Suprapubic skin (tissue), 4 donors: ENCODE results near the gene TMEM54. TPM values are rescaled to one million over a fixed set of nuclear protein-coding genes. Genes with fewer than 3 reads are reported as not detected.

Source experiments
- DNase-seq, 2 donors: peaks; one replicate each; pipeline ENCODE4 v3.0.0-alpha.2; 2019; ENCODE audit warnings: low spot score in 2 of 2
- H3K27ac ChIP-seq: fragments of 200-600 bp; sonication (generic); one replicate; pipeline ENCODE4 v1.5.1; 2019
- H3K27me3 ChIP-seq: fragments of 200-600 bp; sonication (generic); one replicate; pipeline ENCODE4 v1.5.1; 2019
- H3K36me3 ChIP-seq: fragments of 200-600 bp; sonication (generic); one replicate; pipeline ENCODE4 v1.5.1; 2019
- H3K4me1 ChIP-seq: fragments of 200-600 bp; sonication (generic); one replicate; pipeline ENCODE4 v1.5.1; 2019
- H3K4me3 ChIP-seq: fragments of 200-600 bp; sonication (generic); one replicate; pipeline ENCODE4 v1.5.1; 2019; ENCODE audit warnings: mild to moderate bottlenecking
- H3K9me3 ChIP-seq: fragments of 200-600 bp; sonication (generic); one replicate; pipeline ENCODE4 v1.5.1; 2019
- EP300 ChIP-seq: sonication (generic); formaldehyde crosslinking; IDR thresholded peaks from one replicate; pipeline ENCODE4 v1.6.1; 2017; ENCODE audit warnings: antibody characterized with exemption
- POLR2A ChIP-seq, 2 donors: fragments of 450-650 bp; IDR thresholded peaks; one replicate each; pipeline ENCODE4 v1.6.1; 2017; ENCODE audit warnings: antibody characterized with exemption in 2 of 2, mild to moderate bottlenecking in 2 of 2, moderate library complexity in 2 of 2
- POLR2AphosphoS5 ChIP-seq, 3 donors: sonication (generic); formaldehyde crosslinking; IDR thresholded peaks; one replicate each; pipeline ENCODE4 v1.6.1; 2017; ENCODE audit warnings: antibody characterized with exemption in 3 of 3
- WGBS: methylation state at CpG from one replicate; pipeline ENCODE4 v1.1.5; 2018; 5-methylcytosine and 5-hydroxymethylcytosine counted together
- total RNA-seq, 4 donors: library from RNA; depleted of rRNA; stranded (reverse); fragments of >200 nt; gene quantifications; one replicate each; pipeline ENCODE4 v1.1.0, GENCODE V29; 2016
- TF ChIP-seq, protein P1 (sequence below), 2 donors: fragments of 200-600 bp in 1 of 2; fragments of 450-650 bp in 1 of 2; sonication (generic) in 1 of 2; IDR thresholded peaks; one replicate each; pipeline ENCODE4 v1.5.1; 2016 to 2019; ENCODE audit warnings: antibody characterized with exemption in 2 of 2, mild to moderate bottlenecking in 1 of 2, moderate library complexity in 1 of 2

Gene TMEM54
- total RNA-seq, 4 donors from 2014 or later = 61.9 to 283 (median 228) TPM

- no peak for TF ChIP-seq EP300
- TF ChIP-seq POLR2AphosphoS5 (IDR thresholded peaks at IDR 0.05) = no peak
- TF ChIP-seq, protein P1, sequence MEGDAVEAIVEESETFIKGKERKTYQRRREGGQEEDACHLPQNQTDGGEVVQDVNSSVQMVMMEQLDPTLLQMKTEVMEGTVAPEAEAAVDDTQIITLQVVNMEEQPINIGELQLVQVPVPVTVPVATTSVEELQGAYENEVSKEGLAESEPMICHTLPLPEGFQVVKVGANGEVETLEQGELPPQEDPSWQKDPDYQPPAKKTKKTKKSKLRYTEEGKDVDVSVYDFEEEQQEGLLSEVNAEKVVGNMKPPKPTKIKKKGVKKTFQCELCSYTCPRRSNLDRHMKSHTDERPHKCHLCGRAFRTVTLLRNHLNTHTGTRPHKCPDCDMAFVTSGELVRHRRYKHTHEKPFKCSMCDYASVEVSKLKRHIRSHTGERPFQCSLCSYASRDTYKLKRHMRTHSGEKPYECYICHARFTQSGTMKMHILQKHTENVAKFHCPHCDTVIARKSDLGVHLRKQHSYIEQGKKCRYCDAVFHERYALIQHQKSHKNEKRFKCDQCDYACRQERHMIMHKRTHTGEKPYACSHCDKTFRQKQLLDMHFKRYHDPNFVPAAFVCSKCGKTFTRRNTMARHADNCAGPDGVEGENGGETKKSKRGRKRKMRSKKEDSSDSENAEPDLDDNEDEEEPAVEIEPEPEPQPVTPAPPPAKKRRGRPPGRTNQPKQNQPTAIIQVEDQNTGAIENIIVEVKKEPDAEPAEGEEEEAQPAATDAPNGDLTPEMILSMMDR (IDR thresholded peaks at IDR 0.05) = no peak
- Histone ChIP-seq H3K27me3 (peaks cover 40% of the 10 kb centered on the region), H3K4me3 (no peak overlapping the region), H3K9me3 (no peaks in the 10 kb centered on the region), H3K4me1 (peaks cover 19% of the 10 kb centered on the region), H3K36me3 (no peaks in the 10 kb centered on the region), H3K27ac (no peak overlapping the region)
- DNase-seq = no peak
- 72% methylated on average over 5 of the region's 5 CpGs for WGBS
These were observed 19.9 kb downstream of the TMEM54 start for GRCh38 chr1:32881291-32881690.

- Histone ChIP-seq H3K27me3 (peaks cover 18% of the 10 kb centered on the region), H3K4me1 (peaks cover 11% of the 10 kb centered on the region), H3K9me3 (no peaks in the 10 kb centered on the region), H3K36me3 (no peaks in the 10 kb centered on the region), H3K27ac (no peak overlapping the region), H3K4me3 (no peak overlapping the region)
- TF ChIP-seq EP300 (no peak), POLR2AphosphoS5 (IDR thresholded peaks at IDR 0.05) (no peak), POLR2A (IDR thresholded peaks at IDR 0.05) (no peak)
- TF ChIP-seq, protein P1 (IDR thresholded peaks at IDR 0.05) = no peak
- 56% methylated on average over 1 of the region's 5 CpGs for WGBS
- peak in 1 of 2 donors; percentile 46 for DNase-seq
These were observed 22.6 kb downstream of the TMEM54 start for GRCh38 chr1:32878637-32879041.

DNA sequence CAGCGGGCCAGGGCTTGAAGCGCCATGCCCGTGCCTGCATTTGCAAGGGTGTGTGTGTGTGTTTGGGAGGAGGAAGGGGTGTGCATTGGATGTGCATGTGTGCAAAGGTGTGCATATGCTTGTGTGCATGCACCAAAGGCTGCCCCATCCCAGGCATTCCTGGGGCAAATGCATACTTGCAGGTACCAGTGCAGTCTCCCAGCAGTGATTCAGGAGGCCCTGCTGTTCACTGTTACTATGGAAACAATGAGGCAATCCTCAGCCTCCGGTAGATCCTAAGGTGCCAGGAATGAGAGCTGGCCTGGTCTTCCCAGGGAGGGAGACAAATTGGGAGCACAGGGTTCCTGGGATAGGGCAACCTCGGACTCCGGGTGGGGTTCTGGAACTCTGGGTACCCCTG is 23.0 kb downstream of the TMEM54 start:
- Histone ChIP-seq H3K27ac (no peak overlapping the region), H3K4me1 (peaks cover 11% of the 10 kb centered on the region), H3K27me3 (peaks cover 18% of the 10 kb centered on the region), H3K9me3 (no peaks in the 10 kb centered on the region), H3K4me3 (no peak overlapping the region), H3K36me3 (no peaks in the 10 kb centered on the region)
- TF ChIP-seq EP300 (no peak), POLR2AphosphoS5 (IDR thresholded peaks at IDR 0.05) (no peak), POLR2A (IDR thresholded peaks at IDR 0.05) (no peak)
- TF ChIP-seq, protein P1 (IDR thresholded peaks at IDR 0.05) = no peak
- 66% methylated on average over 3 of the region's 6 CpGs for WGBS
- peak in 1 of 2 donors; percentile 35 for DNase-seq

GRCh38 chr1:32877211-32878110 is 23.7 kb downstream of the TMEM54 start:
- TF ChIP-seq EP300 (no peak), POLR2AphosphoS5 (IDR thresholded peaks at IDR 0.05) (no peak), POLR2A (IDR thresholded peaks at IDR 0.05) (no peak)
- TF ChIP-seq, protein P1 (IDR thresholded peaks at IDR 0.05) = no peak
- H3K4me1 ChIP-seq = peaks cover 15% of the 10 kb centered on the region
- 65% methylated on average over 13 of the region's 13 CpGs for WGBS
- H3K36me3 ChIP-seq = no peaks in the 10 kb centered on the region
- peaks cover 18% of the 10 kb centered on the region for H3K27me3 ChIP-seq
- H3K27ac ChIP-seq = no peak overlapping the region
- DNase-seq = peak in 1 of 2 donors; percentile 52
- no peaks in the 10 kb centered on the region for H3K9me3 ChIP-seq
- no peak overlapping the region for H3K4me3 ChIP-seq
